K562 (cell line): ENCODE data around the gene RPL28. TPM values are rescaled to one million over a fixed set of nuclear protein-coding genes. Genes with fewer than 3 reads are reported as not detected.
A peak's percentile ranks its signal among the peaks of the same experiment; 100 is the strongest.

ENCODE experiments used
- ARHGAP35 ChIP-seq: fragments of 450-650 bp; IDR thresholded peaks from 2 replicates; pipeline ENCODE4 v1.6.1; 2018; ENCODE audit not compliant: partially characterized antibody
- ARID2 ChIP-seq: fragments of 450-650 bp; IDR thresholded peaks from 2 replicates; pipeline ENCODE4 v1.6.1; 2017; ENCODE audit warnings: antibody characterized with exemption, mild to moderate bottlenecking
- C11orf30 ChIP-seq: fragments of 450-650 bp; IDR thresholded peaks from 2 replicates; pipeline ENCODE4 v1.6.1; 2016; ENCODE audit warnings: low read depth, mild to moderate bottlenecking
- CCAR2 ChIP-seq: fragments of 200-400 bp; formaldehyde crosslinking; IDR thresholded peaks from 2 replicates; pipeline ENCODE4 v1.6.1; 2017; ENCODE audit warnings: mild to moderate bottlenecking, low read depth, low read length
- CREB1 ChIP-seq, 2 experiments: sonication (generic) in 1 of 2; formaldehyde crosslinking in 1 of 2; IDR thresholded peaks; 2 replicates each; pipeline versions ENCODE4 v1.6.1 to v1.8.0; 2012 to 2022; ENCODE audit warnings: inconsistent platforms in 1 of 2, mild to moderate bottlenecking in 1 of 2, missing genetic modification reagents in 1 of 2, moderate library complexity in 1 of 2
- CTBP1 ChIP-seq: fragments of 450-650 bp; IDR thresholded peaks from 2 replicates; pipeline ENCODE4 v1.6.1; 2016; ENCODE audit warnings: borderline replicate concordance
- DNMT1 ChIP-seq: fragments of 450-650 bp; IDR thresholded peaks from 2 replicates; pipeline ENCODE4 v1.6.1; 2016; ENCODE audit warnings: antibody characterized with exemption, mild to moderate bottlenecking
- ERF ChIP-seq: fragments of 450-650 bp; formaldehyde crosslinking; IDR thresholded peaks from 2 replicates; pipeline ENCODE4 v1.4.0; 2020; ENCODE audit warnings: mild to moderate bottlenecking, mixed read lengths
- FOXK1 ChIP-seq: sonication (generic); formaldehyde crosslinking; IDR thresholded peaks from 2 replicates; pipeline ENCODE4 v1.8.0; 2022; ENCODE audit warnings: missing genetic modification reagents, mild to moderate bottlenecking, borderline replicate concordance
- JUN ChIP-seq, 2 experiments: sonication (generic) in 1 of 2; formaldehyde crosslinking in 1 of 2; IDR thresholded peaks; 2 replicates each; pipeline versions ENCODE4 v1.6.1 to v1.8.0; 2012 to 2022; ENCODE audit warnings: borderline replicate concordance in 2 of 2, mild to moderate bottlenecking in 2 of 2, improper control_type of control experiment in 1 of 2, low read depth in 1 of 2, low read length in 1 of 2, missing genetic modification reagents in 1 of 2
- LARP7 ChIP-seq: fragments of 450-650 bp; IDR thresholded peaks from 2 replicates; pipeline ENCODE4 v1.6.1; 2016
- MCM5 ChIP-seq: fragments of 450-650 bp; IDR thresholded peaks from 2 replicates; pipeline ENCODE4 v1.6.1; 2016; ENCODE audit warnings: low read depth
- NCOA2 ChIP-seq, 2 experiments: fragments of 450-650 bp; IDR thresholded peaks; 2 replicates each; pipeline ENCODE4 v1.6.1; 2018; ENCODE audit warnings: mild to moderate bottlenecking in 2 of 2, moderate library complexity in 1 of 2; ENCODE audit not compliant: partially characterized antibody in 2 of 2
- NFE2 ChIP-seq: IDR thresholded peaks from 2 replicates; pipeline ENCODE4 v1.6.1; 2014; ENCODE audit warnings: antibody characterized with exemption, low read depth
- NONO ChIP-seq, 2 experiments: fragments of 200-400 bp in 1 of 2; fragments of 450-650 bp in 1 of 2; formaldehyde crosslinking in 1 of 2; IDR thresholded peaks; 2 replicates each; pipeline ENCODE4 v1.6.1; 2017; ENCODE audit warnings: low read depth in 2 of 2, mild to moderate bottlenecking in 2 of 2, moderate library complexity in 2 of 2, low read length in 1 of 2
- POLR2B ChIP-seq: fragments of 450-650 bp; IDR thresholded peaks from 2 replicates; pipeline ENCODE4 v1.6.1; 2018; ENCODE audit warnings: low read depth; ENCODE audit not compliant: partially characterized antibody
- POU5F1 ChIP-seq: fragments of 150-350 bp; IDR thresholded peaks from 2 replicates; pipeline ENCODE4 v1.6.1; 2014; ENCODE audit warnings: borderline replicate concordance, low read length, low read depth, mild to moderate bottlenecking; ENCODE audit not compliant: partially characterized antibody
- PPARD ChIP-seq: fragments of 250-450 bp; sonication (Bioruptor Pico); IDR thresholded peaks from 2 replicates; pipeline ENCODE4 v1.8.0; 2022; ENCODE audit warnings: inconsistent platforms, mild to moderate bottlenecking, moderate library complexity
- PTRF ChIP-seq: fragments of 450-650 bp; IDR thresholded peaks from 2 replicates; pipeline ENCODE4 v1.6.1; 2016; ENCODE audit warnings: mild to moderate bottlenecking, missing genetic modification characterization, missing compliant biosample characterization
- TARDBP ChIP-seq: fragments of 450-650 bp; IDR thresholded peaks from 2 replicates; pipeline ENCODE4 v1.6.1; 2016
- TFAM ChIP-seq: fragments of 250-450 bp; sonication (Bioruptor Pico); conservative IDR thresholded peaks from 2 replicates; pipeline ENCODE4 v1.5.0; 2021; ENCODE audit warnings: mild to moderate bottlenecking, moderate library complexity
- polyA plus RNA-seq, 8 experiments: library from polyadenylated mRNA; depleted of rRNA in 4 of 8; stranded (reverse) in 5 of 8; unstranded in 3 of 8; fragments of >200 nt; fragmentation: Nextera tagmentation in 2 of 8; fragmentation: Illumina TruSeq in 1 of 8; extraction: Ambion mirVana in 2 of 8; extraction: Trizol in 1 of 8; gene quantifications; 2 replicates each; pipeline versions ENCODE4 v1.2.1 to v1.2.3, GENCODE V29; 2011 to 2014; ENCODE audit warnings: inconsistent platforms in 1 of 8, missing spikeins in 1 of 8
- total RNA-seq, 7 experiments: library from RNA; depleted of rRNA in 6 of 7; stranded (reverse); fragments of >200 nt in 6 of 7; fragmentation: Illumina TruSeq in 2 of 7; extraction: Trizol in 2 of 7; gene quantifications; 2 replicates each; pipeline versions ENCODE4 v1.2.1 to v1.2.3, GENCODE V29; 2011 to 2021; ENCODE audit warnings: low replicate concordance in 1 of 7
- TF ChIP-seq, protein P1 (sequence below): fragments of 450-650 bp; formaldehyde crosslinking; IDR thresholded peaks from 2 replicates; pipeline ENCODE4 v1.4.0; 2020; ENCODE audit warnings: mild to moderate bottlenecking, moderate library complexity
- TF ChIP-seq, protein P2 (sequence below), 2 experiments: IDR thresholded peaks; 2 replicates each; pipeline ENCODE4 v1.6.1; 2011; ENCODE audit warnings: borderline replicate concordance in 1 of 2, control low read depth in 1 of 2, low read depth in 1 of 2, low read length in 1 of 2, mild to moderate bottlenecking in 1 of 2, mixed read lengths in 1 of 2, moderate library complexity in 1 of 2; ENCODE audit not compliant: insufficient read depth in 1 of 2, insufficient read length in 1 of 2, poor library complexity in 1 of 2, severe bottlenecking in 1 of 2; ENCODE audit errors: extremely low read depth in 1 of 2
- TF ChIP-seq, protein P3 (sequence below): sonication (generic); formaldehyde crosslinking; IDR thresholded peaks from 2 replicates; pipeline ENCODE4 v1.8.0; 2022; ENCODE audit warnings: missing genetic modification reagents, mild to moderate bottlenecking, borderline replicate concordance

Gene RPL28
- total and polyA plus RNA-seq, 9 of the 15 experiments (the other 6 are each of a cell fraction or from before 2014, with no cell fraction given), result 124 to 3,106 (median 622) TPM

DNA sequence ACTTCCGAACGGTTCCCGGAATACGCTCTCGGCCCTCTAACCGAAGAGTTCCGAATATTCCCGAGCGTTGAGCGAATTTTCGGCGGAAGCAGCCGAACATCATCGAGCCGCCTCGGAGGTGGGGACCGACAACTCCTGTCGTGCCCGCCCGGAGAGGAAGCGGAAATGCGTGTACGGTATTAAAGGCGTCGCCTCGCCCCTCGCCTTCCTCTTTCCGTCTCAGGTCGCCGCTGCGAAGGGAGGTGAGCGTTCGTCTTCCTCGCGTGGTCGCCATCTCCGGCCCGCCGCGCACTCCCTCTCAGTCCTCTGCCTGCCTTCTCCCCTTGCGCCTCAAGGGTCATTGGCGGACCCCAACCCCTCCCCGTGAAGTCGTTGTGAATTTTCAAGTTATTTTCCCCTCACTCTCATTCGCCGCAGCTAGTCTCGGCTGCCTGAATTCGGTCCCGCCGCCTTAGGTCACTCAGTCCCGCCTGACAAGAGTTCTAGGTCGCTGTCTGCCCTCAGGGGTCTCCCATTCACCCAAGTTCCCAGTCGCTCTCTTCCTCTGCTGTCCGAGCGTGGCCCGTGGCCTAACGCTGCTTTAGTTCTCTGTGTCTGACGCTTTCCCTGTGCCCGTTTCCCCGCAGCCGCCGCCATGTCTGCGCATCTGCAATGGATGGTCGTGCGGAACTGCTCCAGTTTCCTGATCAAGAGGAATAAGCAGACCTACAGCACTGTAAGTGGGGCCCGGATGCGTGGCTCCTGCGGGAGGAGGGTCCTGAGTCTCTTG lies at the start of gene RPL28 (continued):
- TF ChIP-seq, protein P1, sequence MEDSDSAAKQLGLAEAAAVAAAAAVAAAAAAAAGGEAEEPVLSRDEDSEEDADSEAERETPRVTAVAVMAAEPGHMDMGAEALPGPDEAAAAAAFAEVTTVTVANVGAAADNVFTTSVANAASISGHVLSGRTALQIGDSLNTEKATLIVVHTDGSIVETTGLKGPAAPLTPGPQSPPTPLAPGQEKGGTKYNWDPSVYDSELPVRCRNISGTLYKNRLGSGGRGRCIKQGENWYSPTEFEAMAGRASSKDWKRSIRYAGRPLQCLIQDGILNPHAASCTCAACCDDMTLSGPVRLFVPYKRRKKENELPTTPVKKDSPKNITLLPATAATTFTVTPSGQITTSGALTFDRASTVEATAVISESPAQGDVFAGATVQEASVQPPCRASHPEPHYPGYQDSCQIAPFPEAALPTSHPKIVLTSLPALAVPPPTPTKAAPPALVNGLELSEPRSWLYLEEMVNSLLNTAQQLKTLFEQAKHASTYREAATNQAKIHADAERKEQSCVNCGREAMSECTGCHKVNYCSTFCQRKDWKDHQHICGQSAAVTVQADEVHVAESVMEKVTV (CRISPR knock-in tag), result peak; percentile 99
- TF ChIP-seq NCOA2 (IDR thresholded peaks at IDR 0.05; ENCODE audit: partially characterized antibody in 2 of 2) (no peak), ARHGAP35 (no peak), DNMT1 (no peak), CCAR2 (no peak), CREB1 (IDR thresholded peaks at IDR 0.05) (peak; percentile 65), CREB1 (CRISPR knock-in tag; IDR thresholded peaks at IDR 0.05) (peak; percentile 69; the same call in 1 of the 2 replicates), TFAM (CRISPR knock-in tag) (no peak), POLR2B (peak; percentile 99), PTRF (tag) (no peak), MCM5 (no peak), ERF (peak; percentile 79; the same call in 1 of the 2 replicates), NONO (IDR thresholded peaks at IDR 0.05; ENCODE audit: low read depth in 2 of 2, low read length in 1 of 2) (peak in 1 of 2 experiments; percentile 81; a peak in 2 of 4 replicates), ARID2 (0 out of 2 replicates have a peak, but pooled peaks have one; percentile 12), C11orf30 (no peak; the same call in 1 of the 2 replicates), CTBP1 (peak; percentile 26; the same call in 1 of the 2 replicates), TARDBP (no peak), PPARD (CRISPR knock-in tag) (no peak), JUN (IDR thresholded peaks at IDR 0.05; ENCODE audit: borderline replicate concordance, low read depth, low read length) (0 out of 2 replicates have a peak, but pooled peaks have one; percentile 10), JUN (CRISPR knock-in tag; IDR thresholded peaks at IDR 0.05; ENCODE audit: borderline replicate concordance) (no peak), POU5F1 (no peak), NFE2 (0 out of 2 replicates have a peak, but pooled peaks have one; percentile 15), FOXK1 (CRISPR knock-in tag) (0 out of 2 replicates have a peak, but pooled peaks have one; percentile 47), LARP7 (no peak)
- TF ChIP-seq, protein P2, sequence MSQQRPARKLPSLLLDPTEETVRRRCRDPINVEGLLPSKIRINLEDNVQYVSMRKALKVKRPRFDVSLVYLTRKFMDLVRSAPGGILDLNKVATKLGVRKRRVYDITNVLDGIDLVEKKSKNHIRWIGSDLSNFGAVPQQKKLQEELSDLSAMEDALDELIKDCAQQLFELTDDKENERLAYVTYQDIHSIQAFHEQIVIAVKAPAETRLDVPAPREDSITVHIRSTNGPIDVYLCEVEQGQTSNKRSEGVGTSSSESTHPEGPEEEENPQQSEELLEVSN (IDR thresholded peaks at IDR 0.05; ENCODE audit: borderline replicate concordance in 1 of 2, extremely low read depth in 1 of 2, insufficient read depth in 1 of 2, insufficient read length in 1 of 2, low read depth in 1 of 2, low read length in 1 of 2, poor library complexity in 1 of 2, severe bottlenecking in 1 of 2), result peak; percentile 22 to 23
- TF ChIP-seq, protein P3, sequence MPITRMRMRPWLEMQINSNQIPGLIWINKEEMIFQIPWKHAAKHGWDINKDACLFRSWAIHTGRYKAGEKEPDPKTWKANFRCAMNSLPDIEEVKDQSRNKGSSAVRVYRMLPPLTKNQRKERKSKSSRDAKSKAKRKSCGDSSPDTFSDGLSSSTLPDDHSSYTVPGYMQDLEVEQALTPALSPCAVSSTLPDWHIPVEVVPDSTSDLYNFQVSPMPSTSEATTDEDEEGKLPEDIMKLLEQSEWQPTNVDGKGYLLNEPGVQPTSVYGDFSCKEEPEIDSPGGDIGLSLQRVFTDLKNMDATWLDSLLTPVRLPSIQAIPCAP (CRISPR knock-in tag), result no peak
